Measurements from ENCODE around the gene KCNH1.

DNA sequence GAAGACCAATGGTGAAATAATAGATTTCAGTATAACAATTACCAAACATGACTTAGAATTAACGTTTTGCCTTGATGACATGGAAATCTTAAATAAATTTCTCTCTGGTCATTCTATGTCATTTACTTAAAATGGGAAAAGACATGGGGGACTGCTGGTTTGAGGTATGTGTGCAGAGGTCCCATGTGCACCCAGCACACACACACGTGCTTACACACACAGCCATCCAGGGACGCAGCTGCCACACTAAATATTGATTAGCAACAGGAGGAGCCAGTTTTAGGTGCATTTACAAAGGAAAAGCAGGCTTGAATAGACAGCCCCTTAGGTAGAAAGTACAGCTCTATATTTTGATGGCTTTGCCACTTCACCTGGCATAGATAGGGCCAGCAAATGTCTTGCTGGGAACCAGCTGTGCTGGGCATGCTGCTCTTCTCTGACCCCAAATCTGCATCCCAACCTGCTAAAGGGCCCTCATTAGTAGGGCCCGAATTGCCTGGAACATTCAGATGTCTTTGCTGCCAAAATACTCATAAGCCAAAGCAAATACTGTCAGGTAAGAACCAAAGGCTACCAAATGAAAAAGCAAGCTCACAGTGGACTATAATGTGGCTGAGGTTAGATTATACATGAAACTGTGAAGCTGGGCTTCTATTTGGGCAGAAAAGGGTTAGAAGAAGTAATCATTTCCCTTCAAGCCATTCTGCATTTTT lies 405.4 kb downstream of the KCNH1 start:
- TF ChIP-seq, protein P1, sequence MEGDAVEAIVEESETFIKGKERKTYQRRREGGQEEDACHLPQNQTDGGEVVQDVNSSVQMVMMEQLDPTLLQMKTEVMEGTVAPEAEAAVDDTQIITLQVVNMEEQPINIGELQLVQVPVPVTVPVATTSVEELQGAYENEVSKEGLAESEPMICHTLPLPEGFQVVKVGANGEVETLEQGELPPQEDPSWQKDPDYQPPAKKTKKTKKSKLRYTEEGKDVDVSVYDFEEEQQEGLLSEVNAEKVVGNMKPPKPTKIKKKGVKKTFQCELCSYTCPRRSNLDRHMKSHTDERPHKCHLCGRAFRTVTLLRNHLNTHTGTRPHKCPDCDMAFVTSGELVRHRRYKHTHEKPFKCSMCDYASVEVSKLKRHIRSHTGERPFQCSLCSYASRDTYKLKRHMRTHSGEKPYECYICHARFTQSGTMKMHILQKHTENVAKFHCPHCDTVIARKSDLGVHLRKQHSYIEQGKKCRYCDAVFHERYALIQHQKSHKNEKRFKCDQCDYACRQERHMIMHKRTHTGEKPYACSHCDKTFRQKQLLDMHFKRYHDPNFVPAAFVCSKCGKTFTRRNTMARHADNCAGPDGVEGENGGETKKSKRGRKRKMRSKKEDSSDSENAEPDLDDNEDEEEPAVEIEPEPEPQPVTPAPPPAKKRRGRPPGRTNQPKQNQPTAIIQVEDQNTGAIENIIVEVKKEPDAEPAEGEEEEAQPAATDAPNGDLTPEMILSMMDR (conservative IDR thresholded peaks at IDR 0.05; ENCODE audit: low read depth, low read length) = no peak
- no peak for TF ChIP-seq EZH2 (IDR thresholded peaks at IDR 0.05; ENCODE audit: borderline replicate concordance, low read depth, low read length, poor library complexity, severe bottlenecking)

All from A673 (cell line).